Fibroblast of skin of left biceps (primary cell): ENCODE measurements around the gene OLFML2A.

ENCODE experiments used
- DNase-seq, 2 experiments: peaks; one replicate each; pipeline ENCODE4 v3.0.0-alpha.2; 2013; ENCODE audit warnings: low read depth in 2 of 2

OLFML2A gene

GRCh38 chr9:124854161-124854560 lies 77.2 kb downstream of the OLFML2A start:
- DNase-seq = no peak

DNA sequence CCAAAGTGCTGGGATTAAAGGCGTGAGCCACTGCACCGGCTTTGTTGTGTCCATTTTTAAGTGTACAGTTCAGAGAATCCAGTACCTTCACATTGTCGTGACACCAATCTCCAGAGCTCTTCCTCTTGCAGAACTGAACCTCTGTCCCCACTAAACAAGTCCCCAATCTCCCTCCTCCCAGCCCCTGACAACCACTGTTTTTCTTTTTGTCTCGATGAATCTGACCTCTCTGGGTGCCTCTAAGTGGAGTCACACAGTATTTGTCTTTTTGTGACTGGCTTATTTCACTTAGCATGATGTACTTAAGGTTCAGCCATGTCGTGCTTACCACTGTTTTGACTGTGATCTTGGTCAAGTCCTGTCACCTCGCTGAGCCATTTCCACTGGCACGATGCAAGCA lies 77.9 kb downstream of the OLFML2A start:
- no peak for DNase-seq

- DNase-seq = no peak
These were observed 78.6 kb downstream of the OLFML2A start for GRCh38 chr9:124855566-124855943.

- no peak for DNase-seq
These were observed 79.2 kb downstream of the OLFML2A start for GRCh38 chr9:124855944-124856765.

DNA sequence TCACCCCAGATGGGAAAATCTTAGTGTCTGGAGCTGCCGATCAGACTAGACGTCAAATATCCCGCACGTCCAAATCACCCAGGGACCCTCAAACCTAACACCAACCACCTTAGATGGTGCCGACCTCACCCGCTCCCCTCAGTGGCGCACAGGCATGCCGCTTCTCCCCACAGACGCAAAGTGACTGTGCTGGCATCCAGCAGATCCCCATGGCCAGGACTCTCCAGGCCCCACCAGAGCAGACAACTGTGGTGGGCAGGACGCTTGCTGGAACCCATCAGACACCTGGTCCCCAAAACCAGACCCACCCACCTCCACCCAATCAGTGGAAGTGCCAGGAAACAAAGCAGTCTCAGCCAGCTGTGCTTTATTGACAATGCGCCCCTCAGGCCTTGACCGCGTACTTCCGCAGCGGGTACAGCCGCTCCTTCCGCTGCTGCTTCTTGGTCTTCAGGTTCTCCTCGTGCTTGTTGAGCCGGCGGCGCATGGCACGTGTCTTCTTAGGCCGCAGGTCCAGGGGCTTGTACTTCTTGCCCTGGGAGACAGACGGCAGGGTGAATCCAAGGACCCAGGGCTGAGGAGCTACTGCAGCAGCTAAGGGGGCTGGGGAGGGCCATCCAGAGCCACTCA lies 80.7 kb downstream of the OLFML2A start:
- no peak for DNase-seq

GRCh38 chr9:124858330-124859046 lies 81.6 kb downstream of the OLFML2A start:
- no peak for DNase-seq

- no peak for DNase-seq
These were observed 83.1 kb downstream of the OLFML2A start for GRCh38 chr9:124859803-124860581.

DNA sequence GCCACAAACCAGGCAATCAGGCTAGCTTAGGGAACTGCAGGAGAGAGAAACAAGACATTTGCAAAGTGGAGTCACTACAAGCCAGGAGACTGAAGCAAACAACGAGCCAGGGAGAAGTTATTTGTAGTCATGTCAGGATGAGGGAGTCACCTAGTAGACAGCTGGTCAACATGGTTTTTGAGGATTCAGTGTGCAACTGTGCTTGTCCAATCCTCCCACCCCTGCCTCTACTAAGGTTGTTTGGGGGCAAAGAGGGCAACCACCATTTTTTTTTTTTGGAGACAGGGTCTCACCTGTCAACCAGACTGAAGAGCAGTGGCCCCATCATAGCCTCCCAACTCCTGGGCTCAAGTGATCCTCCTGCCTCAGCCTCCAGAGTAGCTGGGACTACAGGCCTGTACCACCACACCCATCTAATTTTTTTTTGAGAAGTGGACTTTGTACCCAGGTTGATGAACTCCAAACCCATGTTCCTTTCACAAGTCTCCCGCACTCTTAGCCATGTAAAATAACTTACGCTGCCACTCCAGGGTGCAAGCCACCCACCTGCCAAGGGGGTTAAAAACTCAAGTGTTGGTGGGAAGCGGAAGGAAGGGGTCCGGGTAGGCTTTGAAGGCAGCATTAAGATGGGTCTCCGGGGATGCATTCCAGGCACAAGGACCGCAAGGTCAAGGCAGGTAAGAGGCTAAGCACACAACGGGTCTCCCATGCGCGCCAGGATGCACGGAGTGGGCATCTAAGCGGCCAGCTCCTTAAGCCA lies 83.8 kb downstream of the OLFML2A start:
- DNase-seq = no peak

DNA sequence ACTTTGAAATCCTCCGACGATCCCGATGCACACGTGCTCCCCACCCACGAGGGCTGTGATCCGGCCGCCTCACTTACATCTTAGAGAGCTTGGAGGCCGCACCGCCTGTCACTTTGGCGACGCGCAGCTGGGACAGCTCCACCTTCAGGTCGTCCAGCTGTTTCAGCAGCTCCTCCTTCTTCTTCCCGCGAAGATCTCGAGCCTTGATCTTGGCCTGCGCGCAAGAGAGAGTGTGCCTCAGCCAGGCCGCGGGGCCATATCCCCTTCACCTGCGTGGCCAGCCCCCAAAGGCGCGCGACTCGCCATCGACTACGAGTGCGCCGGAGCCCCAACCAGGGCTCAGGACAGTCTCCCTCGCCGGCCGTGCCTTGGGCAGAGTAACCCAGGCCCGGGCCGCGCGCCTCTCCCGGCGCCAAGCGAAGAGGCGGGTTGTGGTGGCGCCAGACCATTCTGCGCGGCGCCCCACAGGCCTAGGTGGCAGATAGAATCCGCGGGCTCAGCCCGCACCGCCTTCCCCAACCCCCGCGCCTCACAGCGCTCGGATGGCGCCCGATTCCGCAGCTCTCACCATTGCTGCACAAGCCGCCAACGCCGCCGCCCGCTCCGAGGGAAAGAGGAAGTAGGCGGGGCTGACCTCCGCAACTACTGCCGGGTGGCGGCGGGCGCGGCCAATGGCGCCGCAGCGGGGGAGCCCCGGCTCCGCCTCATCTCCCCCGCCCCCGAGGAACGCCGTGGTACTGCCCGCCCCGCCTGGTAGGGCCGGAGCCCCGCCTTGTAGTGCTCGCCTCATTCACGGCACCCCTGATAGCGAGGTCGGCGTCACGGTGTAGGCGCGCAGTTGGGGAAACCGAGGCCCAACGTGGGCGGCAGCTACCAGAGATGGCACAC lies 84.7 kb downstream of the OLFML2A start, which contains the start of the genes ARPC5L and RPL35:
Gene ARPC5L, plus strand, starts transcription at position 789 of the 888 bp plus-strand sequence. CDS start 7,161 bp downstream, outside the sequence.
Gene RPL35, minus strand, starts transcription at position 616 of the 888 bp plus-strand sequence. Its CDS starts 45 bp downstream, at position 571.
- DNase-seq = peak; percentile 81 to 82

DNA sequence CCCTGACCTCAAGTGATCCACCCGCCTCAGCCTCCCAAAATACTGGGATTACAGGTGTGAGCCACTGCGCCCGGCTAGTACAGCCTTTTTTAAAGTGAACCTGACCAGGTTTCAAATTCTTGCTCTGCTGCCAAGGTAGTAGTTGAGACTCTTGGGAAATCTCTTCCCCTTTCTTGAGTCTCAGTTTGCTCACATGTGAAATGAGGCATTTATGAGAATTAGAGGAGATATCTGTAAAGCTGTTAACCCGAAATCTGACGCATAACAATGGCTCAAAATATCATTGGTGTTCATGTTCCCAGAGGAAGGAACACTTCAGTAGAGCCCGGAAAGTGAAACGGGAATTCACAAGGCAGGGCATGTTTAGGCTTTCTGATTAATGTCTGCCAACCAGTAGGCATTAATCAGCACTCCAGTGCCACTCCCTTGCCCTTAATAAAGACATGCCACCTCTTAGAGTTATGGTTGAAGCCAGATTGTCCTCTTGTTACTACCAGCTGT lies 86.5 kb downstream of the OLFML2A start:
- DNase-seq = no peak
